ENCODE measurements around the gene DENND5A. TPM values are rescaled to one million over a fixed set of nuclear protein-coding genes. Genes with fewer than 3 reads are reported as not detected.
"Not testable (repeated sequence)": the region's sequence is repeated elsewhere in the genome, so short reads cannot be mapped to it uniquely, and the experiment has no call there.

Gene DENND5A
- total RNA-seq, 1 donor from 2014 or later, result 122 TPM

GRCh38 chr11:9192561-9192960, 72.6 kb downstream of the DENND5A start:
- Mint-ChIP-seq H3K27me3 (ENCODE audit: unreplicated experiment) (no peaks in the 10 kb centered on the region), H3K27ac (ENCODE audit: unreplicated experiment) (no peak overlapping the region), H3K4me1 (ENCODE audit: unreplicated experiment) (no peaks in the 10 kb centered on the region), H3K9me3 (ENCODE audit: unreplicated experiment) (peaks cover 3% of the 10 kb centered on the region), H3K4me3 (ENCODE audit: unreplicated experiment) (no peak overlapping the region), H3K36me3 (ENCODE audit: unreplicated experiment) (peaks cover 53% of the 10 kb centered on the region)
- TF ChIP-seq CTCF (IDR thresholded peaks at IDR 0.05), result no peak
- no peak for DNase-seq (ENCODE audit: extremely low spot score, unreplicated experiment)

- H3K36me3 Mint-ChIP-seq (ENCODE audit: unreplicated experiment), result peaks cover 56% of the 10 kb centered on the region
- not testable (repeated sequence) for H3K27ac Mint-ChIP-seq (ENCODE audit: unreplicated experiment); H3K27me3 Mint-ChIP-seq (ENCODE audit: unreplicated experiment); H3K4me1 Mint-ChIP-seq (ENCODE audit: unreplicated experiment); H3K4me3 Mint-ChIP-seq (ENCODE audit: unreplicated experiment); H3K9me3 Mint-ChIP-seq (ENCODE audit: unreplicated experiment); DNase-seq (ENCODE audit: extremely low spot score, unreplicated experiment)
Measured at GRCh38 chr11:9190326-9191016, 74.7 kb downstream of the DENND5A start.

GRCh38 chr11:9188860-9189259, 76.3 kb downstream of the DENND5A start:
- H3K4me3 Mint-ChIP-seq (ENCODE audit: unreplicated experiment); H3K4me1 Mint-ChIP-seq (ENCODE audit: unreplicated experiment); DNase-seq (ENCODE audit: extremely low spot score, unreplicated experiment); H3K27me3 Mint-ChIP-seq (ENCODE audit: unreplicated experiment); H3K27ac Mint-ChIP-seq (ENCODE audit: unreplicated experiment); H3K9me3 Mint-ChIP-seq (ENCODE audit: unreplicated experiment): not testable (repeated sequence)
- peaks cover 59% of the 10 kb centered on the region for H3K36me3 Mint-ChIP-seq (ENCODE audit: unreplicated experiment)

- peaks cover 49% of the 10 kb centered on the region for H3K36me3 Mint-ChIP-seq (ENCODE audit: unreplicated experiment)
- no peak for DNase-seq (ENCODE audit: extremely low spot score, unreplicated experiment)
- H3K27ac Mint-ChIP-seq (ENCODE audit: unreplicated experiment), result no peak overlapping the region
- H3K4me3 Mint-ChIP-seq (ENCODE audit: unreplicated experiment), result no peak overlapping the region
- no peaks in the 10 kb centered on the region for H3K4me1 Mint-ChIP-seq (ENCODE audit: unreplicated experiment)
- H3K9me3 Mint-ChIP-seq (ENCODE audit: unreplicated experiment), result peaks cover 3% of the 10 kb centered on the region
- TF ChIP-seq CTCF (IDR thresholded peaks at IDR 0.05), result no peak
- no peaks in the 10 kb centered on the region for H3K27me3 Mint-ChIP-seq (ENCODE audit: unreplicated experiment)
Measured at GRCh38 chr11:9187616-9188015, 77.5 kb downstream of the DENND5A start.

- H3K27me3 Mint-ChIP-seq (ENCODE audit: unreplicated experiment), result no peaks in the 10 kb centered on the region
- TF ChIP-seq CTCF (IDR thresholded peaks at IDR 0.05), result no peak
Measured at GRCh38 chr11:9184516-9184915, 80.6 kb downstream of the DENND5A start.

GRCh38 chr11:9182180-9182871, 82.8 kb downstream of the DENND5A start:
- TF ChIP-seq CTCF (IDR thresholded peaks at IDR 0.05), result no peak
- Mint-ChIP-seq H3K9me3 (ENCODE audit: unreplicated experiment) (no peaks in the 10 kb centered on the region), H3K27ac (ENCODE audit: unreplicated experiment) (no peak overlapping the region), H3K4me1 (ENCODE audit: unreplicated experiment) (peaks cover 6% of the 10 kb centered on the region), H3K27me3 (ENCODE audit: unreplicated experiment) (no peaks in the 10 kb centered on the region), H3K36me3 (ENCODE audit: unreplicated experiment) (peaks cover 46% of the 10 kb centered on the region), H3K4me3 (ENCODE audit: unreplicated experiment) (no peak overlapping the region)
- no peak for DNase-seq (ENCODE audit: extremely low spot score, unreplicated experiment)

More at GRCh38 chr11:9184516-9184915, 80.6 kb downstream of the DENND5A start:
- Mint-ChIP-seq H3K4me1 (ENCODE audit: unreplicated experiment) (peaks cover 6% of the 10 kb centered on the region), H3K4me3 (ENCODE audit: unreplicated experiment) (no peak overlapping the region), H3K36me3 (ENCODE audit: unreplicated experiment) (peaks cover 42% of the 10 kb centered on the region), H3K27ac (ENCODE audit: unreplicated experiment) (no peak overlapping the region), H3K9me3 (ENCODE audit: unreplicated experiment) (no peaks in the 10 kb centered on the region)
- DNase-seq (ENCODE audit: extremely low spot score, unreplicated experiment), result no peak
